IMR-90 (cell line): Measurements from ENCODE around the gene GPR27. TPM values are rescaled to one million over a fixed set of nuclear protein-coding genes. Genes with fewer than 3 reads are reported as not detected.

Source experiments
- ATAC-seq: fragments of 200-7000 bp; cut with Tn5 transposase; 2 replicates; pipeline ENCODE4 v1.9.1; 2020; ENCODE audit warnings: low read depth, mild to moderate bottlenecking, moderate library complexity
- BruUV-seq: library from RNA; stranded (reverse); fragments of 400-500 nt; replicated peaks from 2 replicates; lab custom pipeline; 2021; lab: Mats Ljungman, UMichigan
- CTCF ChIA-PET: fragments of 300-600 bp; formaldehyde crosslinking; extraction: SDS; loops from one replicate; lab custom pipeline; 2021; ENCODE audit warnings: antibody characterized with exemption; lab: Yijun Ruan, JAX
- POLR2A ChIA-PET: fragments of 300-600 bp; sonication (Branson Sonifier 250); formaldehyde crosslinking; loops from one replicate; lab custom pipeline; 2022; ENCODE audit warnings: antibody characterized with exemption; ENCODE audit not compliant: unreplicated experiment; lab: Charles Lee
- DNase-seq: peaks from one replicate; pipeline ENCODE4 v3.0.0; 2013
- H2AFZ ChIP-seq: replicated peaks from 2 replicates; pipeline ENCODE3; 2013; ENCODE audit warnings: low read length, mild to moderate bottlenecking; ENCODE audit not compliant: poor library complexity
- H2AK5ac ChIP-seq: 2 replicates; pipeline ENCODE4 v1.6.1; 2013; ENCODE audit warnings: low read depth, low read length, inconsistent platforms
- H2AK9ac ChIP-seq: replicated peaks from 2 replicates; pipeline ENCODE3; 2013; ENCODE audit warnings: mild to moderate bottlenecking, low read depth, low read length, moderate library complexity; ENCODE audit not compliant: poor library complexity
- H2BK120ac ChIP-seq: 2 replicates; pipeline ENCODE4 v1.6.1; 2013; ENCODE audit warnings: low read depth, low read length, inconsistent platforms
- H2BK15ac ChIP-seq: 3 replicates; pipeline ENCODE4 v1.6.1; 2013; ENCODE audit warnings: low read depth, low read length, inconsistent platforms
- H2BK20ac ChIP-seq: 2 replicates; pipeline ENCODE4 v1.6.1; 2013; ENCODE audit warnings: low read depth, mild to moderate bottlenecking, inconsistent platforms, low read length, moderate library complexity
- H2BK5ac ChIP-seq: 2 replicates; pipeline ENCODE4 v1.6.1; 2013; ENCODE audit warnings: mild to moderate bottlenecking, low read depth, low read length, inconsistent platforms; ENCODE audit not compliant: poor library complexity, severe bottlenecking
- H3K14ac ChIP-seq: replicated peaks from 2 replicates; pipeline ENCODE4 v1.6.1; 2013; ENCODE audit warnings: low read depth, low read length, inconsistent platforms
- H3K18ac ChIP-seq: 2 replicates; pipeline ENCODE4 v1.6.1; 2013; ENCODE audit warnings: low read depth, low read length, control low read depth
- H3K23ac ChIP-seq: 2 replicates; pipeline ENCODE4 v1.6.1; 2013; ENCODE audit warnings: low read depth, low read length, inconsistent platforms
- H3K27ac ChIP-seq: 2 replicates; pipeline ENCODE4 v1.5.1; 2013; ENCODE audit warnings: mild to moderate bottlenecking, control low read depth, low read length; ENCODE audit not compliant: insufficient read depth
- H3K27me3 ChIP-seq: 2 replicates; pipeline ENCODE4 v1.6.1; 2013; ENCODE audit warnings: low read length; ENCODE audit not compliant: control insufficient read depth, insufficient read depth
- H3K36me3 ChIP-seq: 2 replicates; pipeline ENCODE4 v1.6.1; 2013; ENCODE audit warnings: low read length, mixed read lengths; ENCODE audit not compliant: control insufficient read depth, insufficient read depth
- H3K4ac ChIP-seq: 2 replicates; pipeline ENCODE4 v1.6.1; 2013; ENCODE audit warnings: low read depth, low read length, inconsistent platforms
- H3K4me1 ChIP-seq: 2 replicates; pipeline ENCODE4 v1.6.1; 2013; ENCODE audit warnings: low read length, mixed read lengths; ENCODE audit not compliant: control insufficient read depth, insufficient read depth
- H3K4me2 ChIP-seq: 2 replicates; pipeline ENCODE4 v1.6.1; 2013; ENCODE audit warnings: low read depth, mild to moderate bottlenecking, control low read depth, low read length, moderate library complexity
- H3K4me3 ChIP-seq: 2 replicates; pipeline ENCODE4 v1.5.1; 2013; ENCODE audit warnings: low read depth, mild to moderate bottlenecking, control low read depth, low read length, moderate library complexity; ENCODE audit not compliant: insufficient read depth
- H3K56ac ChIP-seq: 2 replicates; pipeline ENCODE4 v1.6.1; 2013; ENCODE audit warnings: low read length, inconsistent platforms; ENCODE audit not compliant: insufficient read depth; ENCODE audit errors: extremely low read depth
- H3K79me1 ChIP-seq, 2 experiments: 2 replicates each; pipeline ENCODE4 v1.6.1; 2013; ENCODE audit warnings: low read length in 2 of 2, inconsistent platforms in 1 of 2, low read depth in 1 of 2
- H3K9ac ChIP-seq: 2 replicates; pipeline ENCODE4 v1.6.1; 2013; ENCODE audit warnings: low read depth, low read length, control low read depth
- H3K9me1 ChIP-seq: 2 replicates; pipeline ENCODE4 v1.6.1; 2013; ENCODE audit warnings: low read length, inconsistent platforms; ENCODE audit not compliant: insufficient read depth
- H3K9me3 ChIP-seq: 2 replicates; pipeline ENCODE4 v1.6.1; 2013; ENCODE audit warnings: low read length; ENCODE audit not compliant: control insufficient read depth, insufficient read depth
- H4K20me1 ChIP-seq: 2 replicates; pipeline ENCODE4 v1.6.1; 2013; ENCODE audit warnings: low read length, inconsistent platforms; ENCODE audit not compliant: insufficient read depth
- H4K5ac ChIP-seq: 2 replicates; pipeline ENCODE4 v1.6.1; 2013; ENCODE audit warnings: mild to moderate bottlenecking, low read depth, low read length, control low read depth
- H4K8ac ChIP-seq, 2 experiments: 2 replicates each; pipeline ENCODE4 v1.6.1; 2013; ENCODE audit warnings: low read depth in 2 of 2, low read length in 2 of 2, control low read depth in 1 of 2, inconsistent platforms in 1 of 2
- H4K91ac ChIP-seq: 2 replicates; pipeline ENCODE4 v1.6.1; 2013; ENCODE audit warnings: low read depth, low read length, inconsistent platforms; ENCODE audit not compliant: insufficient read depth
- BHLHE40 ChIP-seq: fragments of 150-350 bp; IDR thresholded peaks from 2 replicates; pipeline ENCODE4 v1.6.1; 2016; ENCODE audit warnings: mild to moderate bottlenecking, low read depth, low read length
- CHD1 ChIP-seq: IDR thresholded peaks from 2 replicates; pipeline ENCODE4 v1.6.1; 2012; ENCODE audit warnings: low read depth, low read length, improper control_type of control experiment
- CTCF ChIP-seq: conservative IDR thresholded peaks from 2 replicates; pipeline ENCODE4 v1.5.1; 2012; ENCODE audit warnings: mild to moderate bottlenecking, low read depth, low read length, improper control_type of control experiment
- ELK1 ChIP-seq: fragments of 150-350 bp; IDR thresholded peaks from 2 replicates; pipeline ENCODE4 v1.6.1; 2016; ENCODE audit warnings: low read depth, mild to moderate bottlenecking, low read length, moderate library complexity, borderline replicate concordance
- FOS ChIP-seq: fragments of 150-350 bp; IDR thresholded peaks from 2 replicates; pipeline ENCODE4 v1.6.1; 2016; ENCODE audit warnings: low read depth, low read length
- MAFK ChIP-seq: IDR thresholded peaks from 2 replicates; pipeline ENCODE4 v1.6.1; 2012; ENCODE audit warnings: low read depth, low read length, improper control_type of control experiment
- MAZ ChIP-seq: IDR thresholded peaks from 2 replicates; pipeline ENCODE4 v1.6.1; 2012; ENCODE audit warnings: low read depth, mild to moderate bottlenecking, low read length, improper control_type of control experiment, moderate library complexity, borderline replicate concordance
- MXI1 ChIP-seq: IDR thresholded peaks from 2 replicates; pipeline ENCODE4 v1.6.1; 2012; ENCODE audit warnings: low read depth, mild to moderate bottlenecking, low read length, moderate library complexity, borderline replicate concordance
- NFE2L2 ChIP-seq: fragments of 150-350 bp; IDR thresholded peaks from 2 replicates; pipeline ENCODE4 v1.6.1; 2016; ENCODE audit warnings: low read depth, mild to moderate bottlenecking, low read length
- SMC3 ChIP-seq: fragments of 150-350 bp; IDR thresholded peaks from 2 replicates; pipeline ENCODE4 v1.6.1; 2016; ENCODE audit warnings: low read depth, mild to moderate bottlenecking, antibody characterized with exemption, low read length, moderate library complexity
- WGBS, 2 experiments: methylation state at CpG; one replicate each; pipeline versions ENCODE4 v1.1.5 to v1.1.7; 2013; ENCODE audit warnings: missing lambda C conversion rate in 2 of 2; ENCODE audit not compliant: insufficient read length in 1 of 2; ENCODE audit errors: extremely low coverage in 2 of 2; 5-methylcytosine and 5-hydroxymethylcytosine counted together
- dilution Hi-C: fragments of 300-500 bp; cut with HindIII; formaldehyde crosslinking; loops from one replicate; pipeline ENCODE4 v1.14.3; 2018; ENCODE audit warnings: low sequenced_read_pairs; ENCODE audit not compliant: unreplicated experiment
- in situ Hi-C: fragments of 300-500 bp; cut with MboI; formaldehyde crosslinking; loops from 3 replicates; pipeline ENCODE4 v1.14.3; 2019; ENCODE audit warnings: low sequenced_read_pairs, inconsistent platforms, mixed read lengths
- intact Hi-C: fragments of 100-400 bp; cut with micrococcal nuclease; formaldehyde crosslinking; loops from 2 replicates; pipeline ENCODE4 v1.10.0; 2022
- polyA plus RNA-seq, 3 experiments: library from polyadenylated mRNA; depleted of rRNA; stranded (reverse); fragments of >200 nt; gene quantifications; 2 replicates each; pipeline ENCODE4 v1.2.3, GENCODE V29; 2012; ENCODE audit warnings: low replicate concordance in 1 of 3
- total RNA-seq: library from RNA; depleted of rRNA; stranded (reverse); fragments of >200 nt; gene quantifications from 2 replicates; pipeline ENCODE4 v1.2.3, GENCODE V29; 2012

The GPR27 gene
- total and polyA plus RNA-seq, 2 of the 4 experiments (the other 2 are of a cell fraction) = not detected

GRCh38 chr3:71783152-71783551, 29.5 kb downstream of the GPR27 start:
- H3K36me3 ChIP-seq = no peaks in the 10 kb centered on the region
- BruUV-seq = no TSS peak
- TF ChIP-seq NFE2L2 = no peak
- TF ChIP-seq MAZ = no peak
- TF ChIP-seq ELK1 = no peak
- TF ChIP-seq CHD1 = no peak
- TF ChIP-seq MAFK = no peak
- TF ChIP-seq BHLHE40 = no peak
- TF ChIP-seq CTCF = no peak
- TF ChIP-seq FOS = no peak
- no peak for TF ChIP-seq MXI1
- no peak for TF ChIP-seq SMC3
- CTCF ChIA-PET = interaction anchor here (1.3 kb wide), 1 partner anchor 23 kb away, joined by 5 read pairs; no protein-coding TSS in a partner anchor
- H3K4ac ChIP-seq = no peak overlapping the region
- H3K4me2 ChIP-seq = no peak overlapping the region
- POLR2A ChIA-PET = no interaction called here
- H3K4me3 ChIP-seq = no peak overlapping the region
- no peaks in the 10 kb centered on the region for H3K79me1 ChIP-seq
- no peak for ATAC-seq
- no peak overlapping the region for H2AFZ ChIP-seq
- H2BK20ac ChIP-seq = no peak overlapping the region
- peaks cover 52% of the 10 kb centered on the region for H3K27me3 ChIP-seq
- H3K18ac ChIP-seq = no peak overlapping the region
- H4K8ac ChIP-seq = no peak overlapping the region
- dilution Hi-C loops (no loop called here), intact Hi-C loops (no loop called here), in situ Hi-C loops (no loop called here)
- H3K27ac ChIP-seq = no peak overlapping the region
- no peak overlapping the region for H3K56ac ChIP-seq
- H2BK15ac ChIP-seq = no peak overlapping the region
- H2BK5ac ChIP-seq = no peak overlapping the region
- H2BK120ac ChIP-seq = no peak overlapping the region
- no peak overlapping the region for H4K5ac ChIP-seq
- no peak overlapping the region for H3K23ac ChIP-seq
- H3K4me1 ChIP-seq = no peaks in the 10 kb centered on the region
- no peak overlapping the region for H3K14ac ChIP-seq
- WGBS, 2 experiments = no CpG with 5 or more reads among the region's 1 CpG
- no peak for DNase-seq
- no peaks in the 10 kb centered on the region for H3K9me1 ChIP-seq
- no peaks in the 10 kb centered on the region for H3K9me3 ChIP-seq
- H4K20me1 ChIP-seq = no peaks in the 10 kb centered on the region
- no peak overlapping the region for H2AK5ac ChIP-seq
- no peak overlapping the region for H4K91ac ChIP-seq
- H2AK9ac ChIP-seq = no peak overlapping the region
- no peak overlapping the region for H3K9ac ChIP-seq
